ENCODE data around the gene RNF25.

DNA sequence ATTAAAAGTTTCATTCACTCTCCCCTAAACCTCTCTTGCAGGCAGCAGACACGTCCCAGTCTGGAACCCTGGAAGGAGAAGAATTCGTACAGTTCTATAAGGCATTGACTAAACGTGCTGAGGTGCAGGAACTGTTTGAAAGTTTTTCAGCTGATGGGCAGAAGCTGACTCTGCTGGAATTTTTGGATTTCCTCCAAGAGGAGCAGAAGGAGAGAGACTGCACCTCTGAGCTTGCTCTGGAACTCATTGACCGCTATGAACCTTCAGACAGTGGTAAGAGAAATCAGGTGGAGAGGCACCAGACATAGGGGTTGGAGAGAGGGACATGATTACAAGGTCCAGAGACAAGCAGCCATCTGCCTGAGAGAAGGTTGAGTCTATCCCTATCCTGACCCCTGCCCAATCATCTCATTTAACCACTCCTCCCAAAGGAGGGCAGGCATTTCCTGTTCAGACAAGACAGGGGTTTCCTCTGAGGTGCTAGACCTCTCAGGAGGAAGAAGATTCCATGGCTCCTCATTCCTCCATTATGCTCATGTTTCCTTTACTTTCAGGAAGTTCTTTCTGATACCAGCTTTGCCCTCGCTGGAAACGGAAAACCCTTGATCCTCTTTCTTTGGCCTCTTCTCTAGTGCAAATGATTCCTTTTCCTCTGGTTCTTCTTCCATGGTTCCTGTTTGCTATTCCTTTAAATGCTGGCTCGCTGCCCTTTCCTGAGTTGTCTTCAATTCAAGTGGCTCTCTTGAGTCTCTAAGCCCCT is 49.0 kb downstream of the RNF25 start:
- TF ChIP-seq EP300 (IDR thresholded peaks at IDR 0.05) (no peak), POLR2AphosphoS5 (IDR thresholded peaks at IDR 0.05) (no peak), POLR2A (IDR thresholded peaks at IDR 0.05) (no peak)
- TF ChIP-seq, protein P1, sequence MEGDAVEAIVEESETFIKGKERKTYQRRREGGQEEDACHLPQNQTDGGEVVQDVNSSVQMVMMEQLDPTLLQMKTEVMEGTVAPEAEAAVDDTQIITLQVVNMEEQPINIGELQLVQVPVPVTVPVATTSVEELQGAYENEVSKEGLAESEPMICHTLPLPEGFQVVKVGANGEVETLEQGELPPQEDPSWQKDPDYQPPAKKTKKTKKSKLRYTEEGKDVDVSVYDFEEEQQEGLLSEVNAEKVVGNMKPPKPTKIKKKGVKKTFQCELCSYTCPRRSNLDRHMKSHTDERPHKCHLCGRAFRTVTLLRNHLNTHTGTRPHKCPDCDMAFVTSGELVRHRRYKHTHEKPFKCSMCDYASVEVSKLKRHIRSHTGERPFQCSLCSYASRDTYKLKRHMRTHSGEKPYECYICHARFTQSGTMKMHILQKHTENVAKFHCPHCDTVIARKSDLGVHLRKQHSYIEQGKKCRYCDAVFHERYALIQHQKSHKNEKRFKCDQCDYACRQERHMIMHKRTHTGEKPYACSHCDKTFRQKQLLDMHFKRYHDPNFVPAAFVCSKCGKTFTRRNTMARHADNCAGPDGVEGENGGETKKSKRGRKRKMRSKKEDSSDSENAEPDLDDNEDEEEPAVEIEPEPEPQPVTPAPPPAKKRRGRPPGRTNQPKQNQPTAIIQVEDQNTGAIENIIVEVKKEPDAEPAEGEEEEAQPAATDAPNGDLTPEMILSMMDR (IDR thresholded peaks at IDR 0.05) = no peak

Data from stomach (tissue), 4 donors.